ENCODE measurements around the gene SLC35F5. TPM values are rescaled to one million over a fixed set of nuclear protein-coding genes. Genes with fewer than 3 reads are reported as not detected.

SLC35F5 gene
- total RNA-seq, 5 donors from 2014 or later (not counting 1 experiment from before 2014, with no cell fraction given) = 19.5 to 37.0 (median 23.3) TPM

- no peaks in the 10 kb centered on the region for H3K4me1 ChIP-seq (ENCODE audit: control insufficient read depth in 1 of 2, extremely low read depth in 1 of 2, insufficient read depth in 2 of 2, low read length in 2 of 2)
- Mint-ChIP-seq H3K4me1 (no peaks in the 10 kb centered on the region), H3K9me3 (peaks cover 0 to 3% (median 0%) of the 10 kb centered on the region in 3 donors), H3K27me3 (no peaks in the 10 kb centered on the region), H3K27ac (no peak overlapping the region), H3K4me3 (no peak overlapping the region), H3K36me3 (peaks cover 4% of the 10 kb centered on the region)
- no peak overlapping the region for H3K27ac ChIP-seq (ENCODE audit: low read length)
- peaks cover 0 to 4% of the 10 kb centered on the region in 2 experiments for H3K27me3 ChIP-seq (replicated peaks in 1 of 2; ENCODE audit: control insufficient read depth in 2 of 2, extremely low read depth in 1 of 2, insufficient read depth in 2 of 2, low read length in 1 of 2)
- DNase-seq = no peak
- CTCF ChIA-PET = interaction anchor here (0.6 to 0.7 kb wide), 3 partner anchors 56 to 99 kb away, joined by 3 to 4 read pairs (median 4); no protein-coding TSS in a partner anchor
- H3K9me3 ChIP-seq = no peaks in the 10 kb centered on the region
- POLR2A ChIA-PET = no interaction called here
- no peaks in the 10 kb centered on the region for H3K36me3 ChIP-seq (ENCODE audit: control insufficient read depth in 2 of 2, extremely low read depth in 1 of 2, insufficient read depth in 1 of 2, low read length in 1 of 2)
- WGBS (ENCODE audit: insufficient coverage) = no CpG with 5 or more reads among the region's 3 CpGs
- ATAC-seq (replicated peaks in 1 of 4) = no peak
- H3K4me3 ChIP-seq (ENCODE audit: control insufficient read depth in 1 of 2, extremely low read depth in 1 of 2, low read length in 1 of 2) = no peak overlapping the region
Observed at GRCh38 chr2:113769555-113769954, 13.1 kb upstream of the SLC35F5 start.

GRCh38 chr2:113768770-113769169 lies 12.3 kb upstream of the SLC35F5 start:
- ChIA-PET POLR2A (no interaction called here), CTCF (interaction anchor here in 1 of 2 donors (0.7 kb wide), 1 partner anchor 95 kb away, joined by 4 read pairs; no protein-coding TSS in a partner anchor)
- Histone ChIP-seq H3K27ac (ENCODE audit: low read length) (no peak overlapping the region), H3K9me3 (no peaks in the 10 kb centered on the region), H3K27me3 (replicated peaks in 1 of 2; ENCODE audit: control insufficient read depth in 2 of 2, extremely low read depth in 1 of 2, insufficient read depth in 2 of 2, low read length in 1 of 2) (peaks cover 0 to 4% of the 10 kb centered on the region in 2 experiments), H3K4me3 (ENCODE audit: control insufficient read depth in 1 of 2, extremely low read depth in 1 of 2, low read length in 1 of 2) (no peak overlapping the region), H3K36me3 (ENCODE audit: control insufficient read depth in 2 of 2, extremely low read depth in 1 of 2, insufficient read depth in 1 of 2, low read length in 1 of 2) (no peaks in the 10 kb centered on the region), H3K4me1 (ENCODE audit: control insufficient read depth in 1 of 2, extremely low read depth in 1 of 2, insufficient read depth in 2 of 2, low read length in 2 of 2) (no peaks in the 10 kb centered on the region)
- H3K27me3 Mint-ChIP-seq = no peaks in the 10 kb centered on the region
- peaks cover 0 to 3% (median 0%) of the 10 kb centered on the region in 3 donors for H3K9me3 Mint-ChIP-seq
- no peak overlapping the region for H3K4me3 Mint-ChIP-seq
- no peak for ATAC-seq (replicated peaks in 1 of 4)
- H3K4me1 Mint-ChIP-seq = no peaks in the 10 kb centered on the region
- peaks cover 4% of the 10 kb centered on the region for H3K36me3 Mint-ChIP-seq
- WGBS (ENCODE audit: insufficient coverage) = no CpG with 5 or more reads among the region's 1 CpG
- no peak for DNase-seq
- no peak overlapping the region for H3K27ac Mint-ChIP-seq

GRCh38 chr2:113767811-113768460 lies 11.5 kb upstream of the SLC35F5 start:
- ChIA-PET POLR2A (no interaction called here), CTCF (no interaction called here)
- no peak overlapping the region for H3K27ac Mint-ChIP-seq

GRCh38 chr2:113765276-113765675 lies 8.8 kb upstream of the SLC35F5 start:
- H3K36me3 Mint-ChIP-seq = peaks cover 4% of the 10 kb centered on the region
- no peak overlapping the region for H3K4me3 ChIP-seq (ENCODE audit: control insufficient read depth in 1 of 2, extremely low read depth in 1 of 2, low read length in 1 of 2)
- CTCF ChIA-PET = no interaction called here

More at GRCh38 chr2:113767811-113768460, 11.5 kb upstream of the SLC35F5 start:
- Histone ChIP-seq H3K4me1 (ENCODE audit: control insufficient read depth in 1 of 2, extremely low read depth in 1 of 2, insufficient read depth in 2 of 2, low read length in 2 of 2) (no peaks in the 10 kb centered on the region), H3K9me3 (no peaks in the 10 kb centered on the region), H3K36me3 (ENCODE audit: control insufficient read depth in 2 of 2, extremely low read depth in 1 of 2, insufficient read depth in 1 of 2, low read length in 1 of 2) (no peaks in the 10 kb centered on the region), H3K27me3 (replicated peaks in 1 of 2; ENCODE audit: control insufficient read depth in 2 of 2, extremely low read depth in 1 of 2, insufficient read depth in 2 of 2, low read length in 1 of 2) (peaks cover 0 to 4% of the 10 kb centered on the region in 2 experiments), H3K27ac (ENCODE audit: low read length) (no peak overlapping the region), H3K4me3 (ENCODE audit: control insufficient read depth in 1 of 2, extremely low read depth in 1 of 2, low read length in 1 of 2) (no peak overlapping the region)
- no peaks in the 10 kb centered on the region for H3K4me1 Mint-ChIP-seq
- peaks cover 0 to 3% (median 0%) of the 10 kb centered on the region in 3 donors for H3K9me3 Mint-ChIP-seq
- DNase-seq (no peak), ATAC-seq (replicated peaks in 1 of 4) (no peak)
- no peaks in the 10 kb centered on the region for H3K27me3 Mint-ChIP-seq
- 83% methylated on average over 1 of the region's 4 CpGs for WGBS (ENCODE audit: insufficient coverage)
- peaks cover 4% of the 10 kb centered on the region for H3K36me3 Mint-ChIP-seq
- H3K4me3 Mint-ChIP-seq = no peak overlapping the region

GRCh38 chr2:113762377-113763118 lies 6.1 kb upstream of the SLC35F5 start:
- Histone ChIP-seq H3K36me3 (ENCODE audit: control insufficient read depth in 2 of 2, extremely low read depth in 1 of 2, insufficient read depth in 1 of 2, low read length in 1 of 2) (no peaks in the 10 kb centered on the region), H3K27ac (ENCODE audit: low read length) (no peak overlapping the region), H3K4me1 (ENCODE audit: control insufficient read depth in 1 of 2, extremely low read depth in 1 of 2, insufficient read depth in 2 of 2, low read length in 2 of 2) (no peaks in the 10 kb centered on the region), H3K27me3 (replicated peaks in 1 of 2; ENCODE audit: control insufficient read depth in 2 of 2, extremely low read depth in 1 of 2, insufficient read depth in 2 of 2, low read length in 1 of 2) (no peaks in the 10 kb centered on the region), H3K4me3 (ENCODE audit: control insufficient read depth in 1 of 2, extremely low read depth in 1 of 2, low read length in 1 of 2) (no peak overlapping the region), H3K9me3 (no peaks in the 10 kb centered on the region)
- Mint-ChIP-seq H3K4me3 (no peak overlapping the region), H3K27ac (no peak overlapping the region), H3K4me1 (peaks cover 0 to 2% (median 2%) of the 10 kb centered on the region in 3 donors), H3K27me3 (no peaks in the 10 kb centered on the region), H3K9me3 (peaks cover 0 to 3% (median 0%) of the 10 kb centered on the region in 3 donors), H3K36me3 (peaks cover 4% of the 10 kb centered on the region)
- no peak for DNase-seq
- ChIA-PET CTCF (no interaction called here), POLR2A (no interaction called here)
- 100% methylated on average over 1 of the region's 3 CpGs for WGBS (ENCODE audit: insufficient coverage)
- no peak for ATAC-seq (replicated peaks in 1 of 4)

More at GRCh38 chr2:113765276-113765675, 8.8 kb upstream of the SLC35F5 start:
- POLR2A ChIA-PET = no interaction called here
- Mint-ChIP-seq H3K9me3 (peaks cover 0 to 3% (median 0%) of the 10 kb centered on the region in 3 donors), H3K4me1 (no peaks in the 10 kb centered on the region), H3K27me3 (no peaks in the 10 kb centered on the region), H3K4me3 (no peak overlapping the region), H3K27ac (no peak overlapping the region)
- Histone ChIP-seq H3K36me3 (ENCODE audit: control insufficient read depth in 2 of 2, extremely low read depth in 1 of 2, insufficient read depth in 1 of 2, low read length in 1 of 2) (no peaks in the 10 kb centered on the region), H3K27me3 (replicated peaks in 1 of 2; ENCODE audit: control insufficient read depth in 2 of 2, extremely low read depth in 1 of 2, insufficient read depth in 2 of 2, low read length in 1 of 2) (peaks cover 0 to 4% of the 10 kb centered on the region in 2 experiments), H3K4me1 (ENCODE audit: control insufficient read depth in 1 of 2, extremely low read depth in 1 of 2, insufficient read depth in 2 of 2, low read length in 2 of 2) (no peaks in the 10 kb centered on the region), H3K9me3 (no peaks in the 10 kb centered on the region), H3K27ac (ENCODE audit: low read length) (no peak overlapping the region)
- 86% methylated on average over 4 of the region's 4 CpGs for WGBS (ENCODE audit: insufficient coverage)
- DNase-seq = no peak
- ATAC-seq (replicated peaks in 1 of 4) = no peak

GRCh38 chr2:113760400-113760799 lies 4.0 kb upstream of the SLC35F5 start:
- Histone ChIP-seq H3K27ac (ENCODE audit: low read length) (no peak overlapping the region), H3K4me1 (ENCODE audit: control insufficient read depth in 1 of 2, extremely low read depth in 1 of 2, insufficient read depth in 2 of 2, low read length in 2 of 2) (peaks cover 1 to 8% of the 10 kb centered on the region in 2 experiments), H3K9me3 (no peaks in the 10 kb centered on the region), H3K4me3 (ENCODE audit: control insufficient read depth in 1 of 2, extremely low read depth in 1 of 2, low read length in 1 of 2) (no peak overlapping the region), H3K27me3 (replicated peaks in 1 of 2; ENCODE audit: control insufficient read depth in 2 of 2, extremely low read depth in 1 of 2, insufficient read depth in 2 of 2, low read length in 1 of 2) (no peaks in the 10 kb centered on the region), H3K36me3 (ENCODE audit: control insufficient read depth in 2 of 2, extremely low read depth in 1 of 2, insufficient read depth in 1 of 2, low read length in 1 of 2) (no peaks in the 10 kb centered on the region)
- ATAC-seq (replicated peaks in 1 of 4) (no peak), DNase-seq (no peak)
- POLR2A ChIA-PET = interaction anchor here in 1 of 2 donors (0.7 kb wide), 1 partner anchor 17 kb away, joined by 3 read pairs; no protein-coding TSS in a partner anchor
- CTCF ChIA-PET = no interaction called here
- no peaks in the 10 kb centered on the region for H3K27me3 Mint-ChIP-seq
- H3K4me3 Mint-ChIP-seq = no peak overlapping the region
- peaks cover 13% of the 10 kb centered on the region in 3 donors for H3K4me1 Mint-ChIP-seq
- WGBS (ENCODE audit: insufficient coverage) = 94% methylated on average over 1 of the region's 1 CpG
- H3K27ac Mint-ChIP-seq = no peak overlapping the region
- peaks cover 0 to 3% (median 0%) of the 10 kb centered on the region in 3 donors for H3K9me3 Mint-ChIP-seq
- H3K36me3 Mint-ChIP-seq = peaks cover 4% of the 10 kb centered on the region

Data from T-cell (primary cell).